ENCODE measurements around the gene SOCS7. TPM values are rescaled to one million over a fixed set of nuclear protein-coding genes. Genes with fewer than 3 reads are reported as not detected.
A peak's percentile ranks its signal among the peaks of the same experiment; 100 is the strongest.

SOCS7 gene
- total RNA-seq, 1 donor from 2014 or later: 16.8 TPM

- Mint-ChIP-seq H3K36me3 (ENCODE audit: low read depth, unreplicated experiment) (no peaks in the 10 kb centered on the region), H3K9me3 (ENCODE audit: unreplicated experiment) (no peaks in the 10 kb centered on the region), H3K4me1 (ENCODE audit: low read depth, unreplicated experiment) (peaks cover 20% of the 10 kb centered on the region), H3K27me3 (ENCODE audit: low read depth, unreplicated experiment) (peaks cover 2% of the 10 kb centered on the region), H3K4me3 (ENCODE audit: unreplicated experiment) (peak overlapping the region; percentile 89), H3K27ac (ENCODE audit: unreplicated experiment) (peak overlapping the region; percentile 48)
- peak overlapping the region; percentile 82 for H3K4me3 ChIP-seq (ENCODE audit: insufficient read depth, low read depth, low read length)
- no peak for FAIRE-seq
- no peak overlapping the region for H3K27ac ChIP-seq (ENCODE audit: low read depth, low read length)
- peaks cover 60% of the 10 kb centered on the region for H3K79me2 ChIP-seq (ENCODE audit: insufficient read depth, low read length)
- no peaks in the 10 kb centered on the region for H3K9me3 ChIP-seq (ENCODE audit: insufficient read depth, low read depth, low read length)
- H3K4me2 ChIP-seq (ENCODE audit: low read length): peak overlapping the region; percentile 96
- peak overlapping the region; percentile 78 for H3K9ac ChIP-seq (ENCODE audit: low read length)
- peaks cover 15% of the 10 kb centered on the region for H3K4me1 ChIP-seq (ENCODE audit: insufficient read depth, low read length)
- no peaks in the 10 kb centered on the region for H3K36me3 ChIP-seq (ENCODE audit: insufficient read depth, low read length)
- TF ChIP-seq EZH2 (IDR thresholded peaks at IDR 0.05; ENCODE audit: insufficient read depth, low read length): no peak
- TF ChIP-seq CTCF (IDR thresholded peaks at IDR 0.05; ENCODE audit: insufficient read depth, low read depth, low read length): no peak
- no peak overlapping the region for H2AFZ ChIP-seq (ENCODE audit: low read depth, low read length)
- H4K20me1 ChIP-seq (ENCODE audit: insufficient read depth, low read length): peaks cover 54% of the 10 kb centered on the region
- DNase-seq (ENCODE audit: low read depth): no peak
- H3K27me3 ChIP-seq (ENCODE audit: insufficient read depth, low read length): no peaks in the 10 kb centered on the region
These were observed 1.5 kb downstream of the SOCS7 start for GRCh38 chr17:38353086-38353604.

- Histone ChIP-seq H3K79me2 (ENCODE audit: insufficient read depth, low read length) (peaks cover 65% of the 10 kb centered on the region), H3K27ac (ENCODE audit: low read depth, low read length) (no peak overlapping the region), H2AFZ (ENCODE audit: low read depth, low read length) (no peak overlapping the region), H3K36me3 (ENCODE audit: insufficient read depth, low read length) (no peaks in the 10 kb centered on the region), H3K4me1 (ENCODE audit: insufficient read depth, low read length) (peaks cover 15% of the 10 kb centered on the region), H3K9me3 (ENCODE audit: insufficient read depth, low read depth, low read length) (no peaks in the 10 kb centered on the region), H3K9ac (ENCODE audit: low read length) (peak overlapping the region; percentile 78), H4K20me1 (ENCODE audit: insufficient read depth, low read length) (peaks cover 59% of the 10 kb centered on the region), H3K4me3 (ENCODE audit: insufficient read depth, low read depth, low read length) (peak overlapping the region; percentile 20), H3K4me2 (ENCODE audit: low read length) (peak overlapping the region; percentile 96), H3K27me3 (ENCODE audit: insufficient read depth, low read length) (no peaks in the 10 kb centered on the region)
- no peaks in the 10 kb centered on the region for H3K36me3 Mint-ChIP-seq (ENCODE audit: low read depth, unreplicated experiment)
- H3K27me3 Mint-ChIP-seq (ENCODE audit: low read depth, unreplicated experiment): peaks cover 2% of the 10 kb centered on the region
- no peak overlapping the region for H3K27ac Mint-ChIP-seq (ENCODE audit: unreplicated experiment)
- TF ChIP-seq CTCF (IDR thresholded peaks at IDR 0.05; ENCODE audit: insufficient read depth, low read depth, low read length) (no peak), EZH2 (IDR thresholded peaks at IDR 0.05; ENCODE audit: insufficient read depth, low read length) (no peak)
- FAIRE-seq (no peak), DNase-seq (ENCODE audit: low read depth) (no peak)
- H3K4me1 Mint-ChIP-seq (ENCODE audit: low read depth, unreplicated experiment): peaks cover 21% of the 10 kb centered on the region
- peak overlapping the region; percentile 89 for H3K4me3 Mint-ChIP-seq (ENCODE audit: unreplicated experiment)
- no peaks in the 10 kb centered on the region for H3K9me3 Mint-ChIP-seq (ENCODE audit: unreplicated experiment)
These were observed 2.0 kb downstream of the SOCS7 start for GRCh38 chr17:38353668-38354067.

- Mint-ChIP-seq H3K27ac (ENCODE audit: unreplicated experiment) (no peak overlapping the region), H3K4me3 (ENCODE audit: unreplicated experiment) (no peak overlapping the region), H3K9me3 (ENCODE audit: unreplicated experiment) (no peaks in the 10 kb centered on the region), H3K4me1 (ENCODE audit: low read depth, unreplicated experiment) (peaks cover 27% of the 10 kb centered on the region), H3K36me3 (ENCODE audit: low read depth, unreplicated experiment) (no peaks in the 10 kb centered on the region), H3K27me3 (ENCODE audit: low read depth, unreplicated experiment) (no peaks in the 10 kb centered on the region)
- Histone ChIP-seq H3K27ac (ENCODE audit: low read depth, low read length) (no peak overlapping the region), H3K36me3 (ENCODE audit: insufficient read depth, low read length) (no peaks in the 10 kb centered on the region), H4K20me1 (ENCODE audit: insufficient read depth, low read length) (peaks cover 66% of the 10 kb centered on the region), H3K4me1 (ENCODE audit: insufficient read depth, low read length) (peaks cover 15% of the 10 kb centered on the region), H3K4me2 (ENCODE audit: low read length) (peak overlapping the region; percentile 96), H2AFZ (ENCODE audit: low read depth, low read length) (no peak overlapping the region), H3K27me3 (ENCODE audit: insufficient read depth, low read length) (no peaks in the 10 kb centered on the region), H3K4me3 (ENCODE audit: insufficient read depth, low read depth, low read length) (no peak overlapping the region), H3K9me3 (ENCODE audit: insufficient read depth, low read depth, low read length) (no peaks in the 10 kb centered on the region), H3K79me2 (ENCODE audit: insufficient read depth, low read length) (peaks cover 73% of the 10 kb centered on the region), H3K9ac (ENCODE audit: low read length) (no peak overlapping the region)
- TF ChIP-seq EZH2 (IDR thresholded peaks at IDR 0.05; ENCODE audit: insufficient read depth, low read length) (no peak), CTCF (IDR thresholded peaks at IDR 0.05; ENCODE audit: insufficient read depth, low read depth, low read length) (no peak)
- DNase-seq (ENCODE audit: low read depth) (no peak), FAIRE-seq (no peak)
These were observed 2.8 kb downstream of the SOCS7 start for GRCh38 chr17:38354466-38354865.
